ENCODE measurements around the gene GOLGA8J. TPM values are rescaled to one million over a fixed set of nuclear protein-coding genes. Genes with fewer than 3 reads are reported as not detected.
"Not testable (repeated sequence)": the region's sequence is repeated elsewhere in the genome, so short reads cannot be mapped to it uniquely, and the experiment has no call there.

GOLGA8J gene, protein sequence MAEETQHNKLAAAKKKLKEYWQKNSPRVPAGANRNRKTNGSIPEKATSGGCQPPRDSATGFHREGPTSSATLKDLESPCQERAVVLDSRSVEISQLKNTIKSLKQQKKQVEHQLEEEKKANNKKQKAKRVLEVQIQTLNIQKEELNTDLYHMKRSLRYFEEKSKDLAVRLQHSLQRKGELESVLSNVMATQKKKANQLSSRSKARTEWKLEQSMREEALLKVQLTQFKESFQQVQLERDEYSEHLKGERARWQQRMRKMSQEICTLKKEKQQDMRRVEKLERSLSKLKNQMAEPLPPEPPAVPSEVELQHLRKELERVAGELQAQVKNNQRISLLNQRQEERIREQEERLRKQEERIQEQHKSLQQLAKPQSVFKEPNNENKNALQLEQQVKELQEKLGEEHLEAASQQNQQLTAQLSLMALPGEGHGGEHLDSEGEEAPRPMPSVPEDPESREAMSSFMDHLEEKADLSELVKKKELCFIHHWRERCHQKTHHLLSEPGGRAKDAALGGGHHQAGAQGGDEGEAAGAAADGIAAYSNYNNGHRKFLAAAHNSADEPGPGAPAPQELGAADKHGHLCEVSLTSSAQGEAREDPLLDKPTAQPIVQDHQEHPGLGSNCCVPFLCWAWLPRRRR
- total RNA-seq = under 1 TPM in 1 of 2 donors, not detected in 1; 0.25 TPM
- polyA plus RNA-seq = under 1 TPM in 1 of 2 donors, not detected in 1; 0.06 TPM

DNA sequence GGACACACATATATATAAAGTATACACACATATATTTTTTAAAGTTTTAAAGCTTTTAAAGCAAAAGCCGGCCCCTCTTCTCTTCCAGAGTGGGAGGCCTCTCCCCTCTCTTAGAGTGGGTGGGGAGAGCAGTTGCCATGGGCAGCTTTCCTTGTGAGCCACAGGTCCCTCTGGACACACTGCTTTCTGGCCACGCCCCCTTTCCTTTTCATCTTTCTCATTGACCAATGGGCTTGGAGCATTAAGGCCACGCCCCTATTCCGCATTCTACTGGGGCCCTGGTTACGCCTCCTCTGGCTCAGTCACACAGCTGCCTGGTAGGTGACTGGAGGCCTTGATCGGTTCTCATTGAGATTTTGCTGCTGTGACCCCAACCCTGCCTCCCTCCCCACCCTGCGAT lies at the start of gene GOLGA8J:
TSS of gene GOLGA8J (plus strand) at position 301 of the 400 bp plus-strand sequence. CDS start at position 399, 98 bp downstream.
- not testable (repeated sequence) for H3K4me3 ChIP-seq (ENCODE audit: low read depth in 1 of 3, low read length in 3 of 3); H3K27me3 ChIP-seq (ENCODE audit: control insufficient read depth in 4 of 4, insufficient read depth in 4 of 4, low read length in 3 of 4); H3K4me1 ChIP-seq (ENCODE audit: control insufficient read depth in 4 of 4, insufficient read depth in 4 of 4, low read length in 3 of 4); H3K27ac ChIP-seq (ENCODE audit: low read depth in 1 of 2, low read length in 2 of 2); DNase-seq (ENCODE audit: low spot score); H3K9ac ChIP-seq (ENCODE audit: low read depth in 1 of 2, low read length in 2 of 2); H3K36me3 ChIP-seq (ENCODE audit: control insufficient read depth in 4 of 4, insufficient read depth in 3 of 4, low read depth in 1 of 4, low read length in 3 of 4); H3K9me3 ChIP-seq (ENCODE audit: control insufficient read depth in 4 of 4, low read length in 3 of 4)
- WGBS = no CpG with 5 or more reads among the region's 7 CpGs

DNA sequence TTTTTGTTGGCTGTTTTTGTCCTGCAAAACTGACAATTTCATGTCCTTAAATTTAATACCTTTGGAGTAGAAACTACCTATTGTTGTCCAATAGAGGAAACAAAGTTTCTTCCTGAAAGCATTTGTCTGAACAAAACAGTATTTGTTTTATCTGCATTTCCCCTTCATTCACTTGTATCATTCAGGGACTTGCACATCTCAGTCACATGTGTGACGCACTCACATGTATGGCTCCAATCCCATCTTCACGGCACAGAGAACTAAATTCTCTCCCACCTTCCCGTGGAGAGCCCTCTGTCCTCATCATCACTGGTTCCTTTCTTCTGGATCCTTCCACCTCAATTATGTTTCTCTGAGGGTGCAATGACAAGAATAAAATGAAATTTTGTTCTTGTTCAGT lies 49.5 kb upstream of the GOLGA8J start:
- WGBS = 83% methylated on average over 3 of the region's 3 CpGs
- DNase-seq (ENCODE audit: low spot score) = no peak
- H3K9ac ChIP-seq (ENCODE audit: low read depth in 1 of 2, low read length in 2 of 2) = no peak overlapping the region

DNA sequence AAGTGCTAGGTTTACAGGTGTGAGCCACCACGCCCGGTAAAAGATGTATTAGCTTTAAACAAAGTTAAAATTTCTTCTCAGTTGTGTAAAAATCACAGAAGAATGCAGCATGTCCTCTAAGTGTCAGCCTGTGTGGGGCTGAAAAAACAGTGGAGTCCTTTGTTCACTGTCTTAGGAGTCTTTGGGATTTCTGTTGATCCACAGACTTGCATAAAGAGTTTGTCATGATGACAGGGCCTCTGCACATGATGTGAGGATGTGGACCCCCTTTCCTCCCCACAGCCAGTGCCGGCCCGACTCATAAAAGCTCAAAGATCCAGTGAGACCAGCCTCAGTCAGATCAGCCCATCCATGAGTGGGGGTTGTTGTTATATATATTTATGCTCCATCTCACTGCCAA lies 49.0 kb upstream of the GOLGA8J start:
- DNase-seq (ENCODE audit: low spot score) = no peak
- no peak overlapping the region for H3K27ac ChIP-seq (ENCODE audit: low read depth in 1 of 2, low read length in 2 of 2)
- H3K9me3 ChIP-seq (ENCODE audit: control insufficient read depth in 4 of 4, low read length in 3 of 4) = no peaks in the 10 kb centered on the region
- no peaks in the 10 kb centered on the region for H3K36me3 ChIP-seq (ENCODE audit: control insufficient read depth in 4 of 4, insufficient read depth in 3 of 4, low read depth in 1 of 4, low read length in 3 of 4)
- no peak for TF ChIP-seq EGR1 (IDR thresholded peaks at IDR 0.05; ENCODE audit: low read depth in 2 of 2)
- TF ChIP-seq RAD21 (IDR thresholded peaks at IDR 0.05) = no peak
- TF ChIP-seq GABPA (IDR thresholded peaks at IDR 0.05 in 1 of 2, conservative IDR thresholded peaks at IDR 0.05 in 1 of 2) = no peak
- TF ChIP-seq HNF4A (conservative IDR thresholded peaks at IDR 0.05) = no peak
- no peak for TF ChIP-seq RXRA (IDR thresholded peaks at IDR 0.05)
- no peak for TF ChIP-seq YY1 (IDR thresholded peaks at IDR 0.05)
- TF ChIP-seq FOXA2 (IDR thresholded peaks at IDR 0.05) = no peak
- TF ChIP-seq NR2F2 (IDR thresholded peaks at IDR 0.05) = no peak
- no peak for TF ChIP-seq TAF1 (conservative IDR thresholded peaks at IDR 0.05)
- no peak for TF ChIP-seq SP1 (IDR thresholded peaks at IDR 0.05)
- TF ChIP-seq JUND (IDR thresholded peaks at IDR 0.05) = no peak
- TF ChIP-seq, protein P1, sequence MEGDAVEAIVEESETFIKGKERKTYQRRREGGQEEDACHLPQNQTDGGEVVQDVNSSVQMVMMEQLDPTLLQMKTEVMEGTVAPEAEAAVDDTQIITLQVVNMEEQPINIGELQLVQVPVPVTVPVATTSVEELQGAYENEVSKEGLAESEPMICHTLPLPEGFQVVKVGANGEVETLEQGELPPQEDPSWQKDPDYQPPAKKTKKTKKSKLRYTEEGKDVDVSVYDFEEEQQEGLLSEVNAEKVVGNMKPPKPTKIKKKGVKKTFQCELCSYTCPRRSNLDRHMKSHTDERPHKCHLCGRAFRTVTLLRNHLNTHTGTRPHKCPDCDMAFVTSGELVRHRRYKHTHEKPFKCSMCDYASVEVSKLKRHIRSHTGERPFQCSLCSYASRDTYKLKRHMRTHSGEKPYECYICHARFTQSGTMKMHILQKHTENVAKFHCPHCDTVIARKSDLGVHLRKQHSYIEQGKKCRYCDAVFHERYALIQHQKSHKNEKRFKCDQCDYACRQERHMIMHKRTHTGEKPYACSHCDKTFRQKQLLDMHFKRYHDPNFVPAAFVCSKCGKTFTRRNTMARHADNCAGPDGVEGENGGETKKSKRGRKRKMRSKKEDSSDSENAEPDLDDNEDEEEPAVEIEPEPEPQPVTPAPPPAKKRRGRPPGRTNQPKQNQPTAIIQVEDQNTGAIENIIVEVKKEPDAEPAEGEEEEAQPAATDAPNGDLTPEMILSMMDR (IDR thresholded peaks at IDR 0.05; ENCODE audit: low read depth, low read length, missing input control) = no peak
- H3K9ac ChIP-seq (ENCODE audit: low read depth in 1 of 2, low read length in 2 of 2) = no peak overlapping the region
- H3K27me3 ChIP-seq (ENCODE audit: control insufficient read depth in 4 of 4, insufficient read depth in 4 of 4, low read length in 3 of 4) = no peaks in the 10 kb centered on the region
- H3K4me1 ChIP-seq (ENCODE audit: control insufficient read depth in 4 of 4, insufficient read depth in 4 of 4, low read length in 3 of 4) = peaks cover 0 to 10% (median 9%) of the 10 kb centered on the region in 4 donors
- H3K4me3 ChIP-seq (ENCODE audit: low read depth in 1 of 3, low read length in 3 of 3) = no peak overlapping the region
- WGBS = 92% methylated on average over 4 of the region's 4 CpGs

More for the DNA sequence above, 49.5 kb upstream of the GOLGA8J start:
- Histone ChIP-seq H3K27ac (ENCODE audit: low read depth in 1 of 2, low read length in 2 of 2) (no peak overlapping the region), H3K36me3 (ENCODE audit: control insufficient read depth in 4 of 4, insufficient read depth in 3 of 4, low read depth in 1 of 4, low read length in 3 of 4) (no peaks in the 10 kb centered on the region), H3K4me1 (ENCODE audit: control insufficient read depth in 4 of 4, insufficient read depth in 4 of 4, low read length in 3 of 4) (peaks cover 0 to 4% (median 4%) of the 10 kb centered on the region in 4 donors), H3K27me3 (ENCODE audit: control insufficient read depth in 4 of 4, insufficient read depth in 4 of 4, low read length in 3 of 4) (no peaks in the 10 kb centered on the region), H3K9me3 (ENCODE audit: control insufficient read depth in 4 of 4, low read length in 3 of 4) (no peaks in the 10 kb centered on the region), H3K4me3 (ENCODE audit: low read depth in 1 of 3, low read length in 3 of 3) (no peak overlapping the region)
- TF ChIP-seq, protein P2, sequence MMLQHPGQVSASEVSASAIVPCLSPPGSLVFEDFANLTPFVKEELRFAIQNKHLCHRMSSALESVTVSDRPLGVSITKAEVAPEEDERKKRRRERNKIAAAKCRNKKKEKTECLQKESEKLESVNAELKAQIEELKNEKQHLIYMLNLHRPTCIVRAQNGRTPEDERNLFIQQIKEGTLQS (IDR thresholded peaks at IDR 0.05) = no peak
- TF ChIP-seq YY1 (IDR thresholded peaks at IDR 0.05) (no peak), GABPA (IDR thresholded peaks at IDR 0.05 in 1 of 2, conservative IDR thresholded peaks at IDR 0.05 in 1 of 2) (no peak), HNF4A (conservative IDR thresholded peaks at IDR 0.05) (no peak), JUND (IDR thresholded peaks at IDR 0.05) (no peak), FOXA1 (IDR thresholded peaks at IDR 0.05) (no peak)
- TF ChIP-seq, protein P1 (IDR thresholded peaks at IDR 0.05; ENCODE audit: low read depth, low read length, missing input control) = no peak
- TF ChIP-seq, protein P3, sequence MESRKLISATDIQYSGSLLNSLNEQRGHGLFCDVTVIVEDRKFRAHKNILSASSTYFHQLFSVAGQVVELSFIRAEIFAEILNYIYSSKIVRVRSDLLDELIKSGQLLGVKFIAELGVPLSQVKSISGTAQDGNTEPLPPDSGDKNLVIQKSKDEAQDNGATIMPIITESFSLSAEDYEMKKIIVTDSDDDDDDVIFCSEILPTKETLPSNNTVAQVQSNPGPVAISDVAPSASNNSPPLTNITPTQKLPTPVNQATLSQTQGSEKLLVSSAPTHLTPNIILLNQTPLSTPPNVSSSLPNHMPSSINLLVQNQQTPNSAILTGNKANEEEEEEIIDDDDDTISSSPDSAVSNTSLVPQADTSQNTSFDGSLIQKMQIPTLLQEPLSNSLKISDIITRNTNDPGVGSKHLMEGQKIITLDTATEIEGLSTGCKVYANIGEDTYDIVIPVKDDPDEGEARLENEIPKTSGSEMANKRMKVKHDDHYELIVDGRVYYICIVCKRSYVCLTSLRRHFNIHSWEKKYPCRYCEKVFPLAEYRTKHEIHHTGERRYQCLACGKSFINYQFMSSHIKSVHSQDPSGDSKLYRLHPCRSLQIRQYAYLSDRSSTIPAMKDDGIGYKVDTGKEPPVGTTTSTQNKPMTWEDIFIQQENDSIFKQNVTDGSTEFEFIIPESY (IDR thresholded peaks at IDR 0.05) = no peak

Data from liver (tissue), 9 donors.